Measurements from ENCODE around the gene PCDHB14.
"Not testable (repeated sequence)": the region's sequence is repeated elsewhere in the genome, so short reads cannot be mapped to it uniquely, and the experiment has no call there.

GRCh38 chr5:141216035-141216434, 7.1 kb upstream of the PCDHB14 start:
- not testable (repeated sequence) for TF ChIP-seq CTCF (optimal IDR thresholded peaks at IDR 0.05 in 1 of 3, IDR thresholded peaks at IDR 0.05 in 1 of 3, conservative IDR thresholded peaks at IDR 0.05 in 1 of 3; ENCODE audit: extremely low read depth in 1 of 3, insufficient read depth in 2 of 3, low read length in 3 of 3); EZH2 (IDR thresholded peaks at IDR 0.05; ENCODE audit: low read length)

Data from keratinocyte (primary cell).